ENCODE results near the gene ISCU.

The ISCU gene

GRCh38 chr12:108562348-108563135 lies at the start of gene ISCU:
ISCU (plus strand) TSS chr12:108562596; CDS start chr12:108562623, 27 bp downstream.
- DNase-seq (ENCODE audit: low read depth in 2 of 2) = peak; percentile 96 to 98

DNA sequence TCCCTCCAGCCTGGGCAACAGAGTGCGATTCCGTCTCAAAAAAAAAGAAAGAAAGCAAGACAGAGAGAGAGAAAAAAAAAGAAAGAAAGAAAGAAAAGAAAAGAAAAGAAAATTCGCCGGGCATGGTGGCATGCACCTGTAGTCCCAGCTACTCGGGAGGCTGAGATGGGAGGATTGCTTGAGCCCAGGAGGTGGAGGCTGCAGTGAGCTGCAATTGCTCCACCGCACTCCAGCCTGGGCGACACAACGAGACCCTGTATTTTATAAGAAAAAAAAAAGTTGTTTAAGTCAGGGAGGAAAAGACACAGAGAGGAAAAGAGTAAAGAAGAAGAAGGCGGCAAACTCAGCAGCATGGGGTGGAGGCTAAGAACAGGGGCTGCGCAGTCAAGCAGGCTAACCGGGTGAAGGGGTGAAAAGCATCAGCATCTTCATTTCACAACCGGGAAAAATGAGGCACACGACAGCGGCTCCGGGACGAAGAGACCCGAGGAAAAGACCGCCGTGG lies 47.9 kb upstream of the ISCU start:
- DNase-seq (ENCODE audit: low read depth in 2 of 2) = no peak

DNA sequence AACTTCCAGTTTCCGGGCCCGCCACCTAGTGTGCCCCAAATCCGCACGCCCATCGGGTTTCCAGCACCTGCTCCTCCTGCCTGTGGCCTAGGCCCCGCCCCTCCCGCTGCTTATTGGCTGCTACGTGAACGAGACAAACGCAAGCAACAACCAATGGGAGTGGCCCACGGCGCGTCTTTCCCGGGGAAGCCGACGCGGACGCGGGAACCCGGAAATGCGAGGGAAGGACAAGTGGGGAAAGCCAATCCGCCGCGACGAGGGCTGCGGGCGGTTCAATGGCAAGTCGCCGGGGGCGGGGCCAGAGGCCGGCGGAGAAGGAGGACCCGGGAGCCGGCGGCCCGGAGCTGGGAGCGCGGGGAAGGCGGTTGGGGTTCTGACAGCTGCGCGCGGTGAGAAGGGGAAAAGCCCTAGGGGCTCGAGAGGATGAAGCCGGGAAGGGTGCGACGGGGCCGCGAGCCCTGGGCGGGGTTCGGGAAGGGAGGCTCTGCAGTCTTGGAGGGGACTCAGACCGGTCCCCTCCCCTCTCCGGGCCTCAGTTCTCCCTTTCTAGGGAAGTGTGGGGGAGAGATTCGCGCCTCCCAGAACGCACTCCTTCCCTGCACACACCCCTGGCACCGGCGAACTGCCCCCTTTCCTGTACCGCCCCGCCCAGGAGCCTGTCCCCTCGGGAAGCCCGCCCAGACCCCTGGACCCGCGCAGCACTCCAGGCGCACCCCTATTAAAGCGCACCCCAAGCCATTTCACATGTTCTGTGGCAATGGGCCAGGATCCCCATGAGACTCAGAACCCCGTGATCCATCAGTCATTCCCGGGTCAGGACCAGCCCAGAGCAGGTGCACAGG lies 47.2 kb upstream of the ISCU start, which contains the start of gene FICD:
Gene FICD, plus strand, starts transcription at position 305 of the 842 bp plus-strand sequence. CDS start 1,696 bp downstream, outside the sequence.
- peak; percentile 99 for DNase-seq (ENCODE audit: low read depth in 2 of 2)

- no peak for DNase-seq (ENCODE audit: low read depth in 2 of 2)
Observed at GRCh38 chr12:108515916-108516315, 46.5 kb upstream of the ISCU start.

DNA sequence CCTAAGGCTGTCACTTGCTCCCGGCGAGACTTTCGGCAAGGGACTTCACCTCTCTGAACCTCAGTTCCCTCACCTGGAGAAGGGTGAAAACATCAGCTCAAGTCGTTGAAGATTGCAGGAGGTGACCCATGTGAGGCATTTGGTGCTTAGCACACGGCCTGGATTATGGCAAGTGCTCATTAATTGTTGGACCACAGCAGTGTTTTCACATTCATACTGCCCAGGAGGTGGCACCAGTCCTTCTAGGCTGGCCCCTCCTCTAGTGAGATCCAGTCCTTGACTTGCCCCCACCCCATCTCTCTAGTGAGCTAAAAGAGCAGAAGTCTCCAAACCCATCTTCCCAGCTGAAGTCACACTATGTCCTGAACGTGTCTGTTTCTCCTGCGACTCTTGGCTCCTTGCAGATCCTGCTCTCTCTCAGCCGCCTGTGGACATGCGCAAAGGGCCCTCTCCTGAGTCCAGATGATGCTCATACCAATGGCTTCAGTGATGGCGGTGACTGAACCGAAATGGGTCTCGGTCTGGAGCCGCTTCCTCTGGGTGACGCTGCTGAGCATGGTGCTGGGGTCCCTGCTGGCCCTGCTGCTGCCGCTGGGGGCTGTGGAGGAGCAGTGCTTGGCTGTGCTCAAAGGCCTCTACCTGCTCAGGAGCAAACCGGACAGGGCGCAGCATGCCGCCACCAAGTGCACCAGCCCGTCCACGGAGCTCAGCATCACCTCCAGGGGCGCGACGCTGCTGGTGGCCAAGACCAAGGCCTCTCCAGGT lies 45.7 kb upstream of the ISCU start:
- DNase-seq (ENCODE audit: low read depth in 2 of 2) = no peak

GRCh38 chr12:108517288-108518100 lies 44.9 kb upstream of the ISCU start:
- DNase-seq (ENCODE audit: low read depth in 2 of 2) = no peak

- no peak for DNase-seq (ENCODE audit: low read depth in 2 of 2)
Observed at GRCh38 chr12:108518101-108518715, 44.2 kb upstream of the ISCU start.

GRCh38 chr12:108518716-108519496 lies 43.5 kb upstream of the ISCU start:
- DNase-seq (ENCODE audit: low read depth in 2 of 2) = no peak

DNA sequence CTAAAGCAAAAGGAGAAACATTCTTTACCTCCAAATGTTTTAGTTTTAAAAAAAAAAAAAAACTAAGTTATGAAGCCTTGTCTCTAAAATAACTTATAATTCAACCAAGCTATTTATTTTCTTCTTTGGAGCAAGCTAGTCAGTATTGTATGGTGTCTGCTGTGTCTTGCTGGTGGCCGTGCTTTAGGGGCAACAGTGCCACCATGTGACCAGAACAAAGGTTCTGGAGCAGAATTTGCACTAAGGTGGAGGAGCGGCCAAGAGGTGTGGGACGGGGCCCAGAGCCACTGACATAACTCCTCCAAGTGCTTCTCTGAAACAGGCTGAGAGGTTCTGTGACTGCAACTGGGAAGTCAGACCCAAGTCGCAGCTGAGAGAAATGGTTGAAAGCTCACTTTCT lies 42.8 kb upstream of the ISCU start:
- DNase-seq (ENCODE audit: low read depth in 2 of 2) = no peak

- no peak for DNase-seq (ENCODE audit: low read depth in 2 of 2)
Observed at GRCh38 chr12:108523365-108523764, 39.0 kb upstream of the ISCU start.

DNA sequence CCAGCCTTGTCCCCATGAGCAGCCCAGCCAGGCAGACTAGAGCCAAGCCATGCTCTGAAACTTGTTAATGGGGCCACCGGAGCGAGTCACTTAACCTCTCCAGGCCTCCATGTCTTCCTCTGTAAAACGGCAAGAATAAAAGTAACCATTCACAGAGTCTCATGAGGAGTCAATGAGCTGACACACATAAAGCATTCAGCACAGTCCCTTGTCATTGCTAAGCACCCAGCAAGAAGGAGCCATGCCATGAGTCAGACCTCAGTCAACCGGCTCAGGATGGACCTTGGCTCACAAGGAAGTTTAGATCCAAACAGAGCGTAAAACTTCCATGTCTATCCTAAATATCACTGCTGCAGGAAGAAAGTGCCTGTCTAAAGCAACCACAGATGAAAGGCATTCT lies 36.7 kb upstream of the ISCU start:
- DNase-seq (ENCODE audit: low read depth in 2 of 2) = no peak

GRCh38 chr12:108526482-108527165 lies 35.8 kb upstream of the ISCU start:
- DNase-seq (ENCODE audit: low read depth in 2 of 2) = no peak

- DNase-seq (ENCODE audit: low read depth in 2 of 2) = no peak
Observed at GRCh38 chr12:108527166-108527496, 35.3 kb upstream of the ISCU start.

GRCh38 chr12:108530161-108530560 lies 32.2 kb upstream of the ISCU start:
- no peak for DNase-seq (ENCODE audit: low read depth in 2 of 2)

DNA sequence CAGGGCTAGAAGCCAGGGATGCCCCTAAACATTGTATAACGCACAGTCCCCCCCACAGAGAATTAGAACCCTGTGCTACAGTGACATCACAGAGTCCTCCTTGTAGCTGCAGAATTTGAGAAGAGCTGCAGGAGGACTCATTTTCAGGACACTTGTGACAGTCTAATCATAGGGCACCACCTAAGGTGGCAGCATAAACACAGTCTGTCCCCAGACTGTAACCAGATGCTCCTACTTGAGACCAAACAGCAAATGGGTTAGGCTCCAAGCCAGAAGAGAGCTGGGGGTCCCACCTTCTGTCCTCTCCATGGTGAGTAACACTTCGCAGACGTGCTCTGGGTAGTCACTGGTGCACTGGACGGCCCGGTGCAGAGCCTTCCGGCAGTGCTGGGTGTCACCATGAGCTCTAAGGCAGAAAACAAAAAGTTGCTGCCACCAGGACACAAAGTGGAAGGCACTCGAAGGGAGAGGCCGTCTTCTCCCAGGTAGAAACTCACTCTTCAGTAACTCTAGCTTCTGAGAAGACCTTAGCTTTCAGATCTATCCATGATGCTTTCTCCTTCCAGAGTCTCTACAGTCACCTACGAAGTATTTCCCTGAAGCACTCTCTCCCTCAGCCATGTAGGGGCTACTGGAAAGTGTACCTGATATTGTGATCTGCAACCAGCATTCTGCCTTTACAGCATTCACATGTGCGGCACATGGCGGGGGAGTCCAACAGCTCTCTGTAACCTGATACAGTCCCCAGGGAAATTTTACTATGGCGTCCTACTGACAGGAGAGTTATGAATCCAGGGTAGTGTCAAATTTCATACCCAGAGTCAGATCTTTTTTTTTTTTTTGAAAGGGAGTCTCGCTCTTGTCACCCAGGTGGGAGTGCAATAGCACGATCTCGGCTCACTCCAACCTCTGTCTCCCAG lies 30.2 kb upstream of the ISCU start:
- no peak for DNase-seq (ENCODE audit: low read depth in 2 of 2)

DNA sequence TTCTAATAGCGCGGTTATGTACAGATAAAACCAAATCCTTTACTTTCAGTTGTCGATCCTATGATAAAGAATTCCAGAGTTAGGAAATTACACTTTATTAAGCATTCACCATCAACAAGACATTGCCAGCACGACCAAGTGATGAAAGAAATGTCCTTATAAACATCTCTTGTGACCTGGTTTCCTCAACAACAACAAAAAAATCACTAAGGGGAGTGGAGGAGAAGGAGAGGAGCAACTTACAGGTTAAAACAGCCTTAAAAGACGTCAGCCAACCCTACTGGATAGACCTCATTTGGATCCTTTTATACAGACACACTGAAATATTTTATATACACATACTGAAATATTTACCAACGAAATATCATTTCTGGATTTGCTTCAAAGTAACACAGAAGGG lies 24.2 kb upstream of the ISCU start:
- DNase-seq (ENCODE audit: low read depth in 2 of 2) = no peak

GRCh38 chr12:108538616-108539195 lies 23.7 kb upstream of the ISCU start:
- no peak for DNase-seq (ENCODE audit: low read depth in 2 of 2)

DNA sequence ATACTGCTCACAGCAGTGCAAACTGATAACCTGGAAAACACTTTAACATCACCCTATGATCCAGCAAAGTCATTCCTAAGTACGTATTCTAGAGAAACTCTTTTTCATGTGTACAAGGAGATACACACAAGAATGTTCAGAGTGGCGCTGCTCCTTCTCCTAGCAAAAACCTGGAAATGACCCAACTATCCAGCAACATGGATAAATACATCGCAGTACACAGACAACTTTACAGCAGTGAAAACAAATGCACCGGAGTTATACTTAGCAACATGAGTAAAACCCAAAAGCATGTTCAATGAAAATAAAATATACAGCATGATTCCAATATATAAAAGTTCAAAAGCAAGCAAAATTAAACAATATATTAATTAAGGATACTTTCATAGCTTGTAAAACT lies 20.1 kb upstream of the ISCU start:
- no peak for DNase-seq (ENCODE audit: low read depth in 2 of 2)
